SU-DHL-6 (cell line): ENCODE data around the gene NRN1L.

Experiments
- H2AFZ ChIP-seq: fragments of 200-600 bp; sonication (generic); 2 replicates; pipeline ENCODE4 v1.6.1; 2014; ENCODE audit warnings: low read depth, mild to moderate bottlenecking, moderate library complexity, mixed read lengths, antibody characterized with exemption, low read length; ENCODE audit not compliant: severe bottlenecking
- H3F3A ChIP-seq: fragments of 200-600 bp; shearing (Covaris generic); 2 replicates; pipeline ENCODE4 v1.6.0; 2016; ENCODE audit warnings: antibody characterized with exemption, mild to moderate bottlenecking; ENCODE audit not compliant: insufficient read depth
- H3K27ac ChIP-seq: fragments of 200-600 bp; sonication (generic); 2 replicates; pipeline ENCODE4 v1.5.1; 2016; ENCODE audit warnings: low read depth, mild to moderate bottlenecking, low read length, moderate library complexity, mixed read lengths
- H3K27me3 ChIP-seq: fragments of 200-600 bp; sonication (generic), shearing (Covaris generic); 2 replicates; pipeline ENCODE4 v1.6.0; 2014; ENCODE audit warnings: mild to moderate bottlenecking, low read length
- H3K36me3 ChIP-seq: fragments of 200-600 bp; sonication (generic); 2 replicates; pipeline ENCODE4 v1.6.1; 2014; ENCODE audit warnings: mild to moderate bottlenecking, low read length, mixed read lengths
- H3K4me2 ChIP-seq: fragments of 300-600, 200-600 bp; shearing (Covaris generic), sonication (generic); 2 replicates; pipeline ENCODE4 v1.6.0; 2014; ENCODE audit warnings: low read length, low read depth, mild to moderate bottlenecking; ENCODE audit not compliant: poor library complexity, severe bottlenecking
- H3K4me3 ChIP-seq: fragments of 200-600 bp; sonication (generic); 2 replicates; pipeline ENCODE4 v1.5.1; 2014; ENCODE audit warnings: antibody characterized with exemption, low read length, mild to moderate bottlenecking, mixed read lengths; ENCODE audit not compliant: insufficient read depth, poor library complexity, severe bottlenecking
- H3K79me2 ChIP-seq: fragments of 200-600 bp; sonication (generic); 2 replicates; pipeline ENCODE4 v1.6.1; 2014; ENCODE audit warnings: mild to moderate bottlenecking, low read length, moderate library complexity; ENCODE audit not compliant: insufficient read depth
- H3K9ac ChIP-seq: fragments of 200-600 bp; sonication (generic); 2 replicates; pipeline ENCODE4 v1.7.0; 2014; ENCODE audit warnings: mild to moderate bottlenecking, low read length
- H3K9me2 ChIP-seq: fragments of 200-600 bp; sonication (generic); replicated peaks from 2 replicates; pipeline ENCODE4 v1.6.1; 2014; ENCODE audit warnings: low read length; ENCODE audit not compliant: insufficient read depth
- H3K9me3 ChIP-seq: fragments of 200-600 bp; sonication (generic); 2 replicates; pipeline ENCODE4 v1.6.1; 2014; ENCODE audit warnings: low read length, mixed read lengths; ENCODE audit not compliant: insufficient read depth
- H4K20me1 ChIP-seq: fragments of 200-600 bp; sonication (generic); 2 replicates; pipeline ENCODE4 v1.6.1; 2014; ENCODE audit warnings: low read depth, mild to moderate bottlenecking, antibody characterized with exemption, low read length, moderate library complexity, mixed read lengths
- EZH2phosphoT487 ChIP-seq: fragments of 200-600 bp; sonication (generic), shearing (Covaris generic); conservative IDR thresholded peaks from 2 replicates; pipeline ENCODE4 v1.6.1; 2018; ENCODE audit warnings: mild to moderate bottlenecking, antibody characterized with exemption, low read length, moderate library complexity, mixed read lengths
- TF ChIP-seq, protein P1 (sequence below): fragments of 200-600 bp; sonication (generic); IDR thresholded peaks from one replicate; pipeline ENCODE4 v1.5.1; 2017; ENCODE audit warnings: antibody characterized with exemption, mild to moderate bottlenecking, low read length, moderate library complexity; ENCODE audit not compliant: insufficient read depth, poor library complexity, severe bottlenecking

Gene NRN1L

DNA sequence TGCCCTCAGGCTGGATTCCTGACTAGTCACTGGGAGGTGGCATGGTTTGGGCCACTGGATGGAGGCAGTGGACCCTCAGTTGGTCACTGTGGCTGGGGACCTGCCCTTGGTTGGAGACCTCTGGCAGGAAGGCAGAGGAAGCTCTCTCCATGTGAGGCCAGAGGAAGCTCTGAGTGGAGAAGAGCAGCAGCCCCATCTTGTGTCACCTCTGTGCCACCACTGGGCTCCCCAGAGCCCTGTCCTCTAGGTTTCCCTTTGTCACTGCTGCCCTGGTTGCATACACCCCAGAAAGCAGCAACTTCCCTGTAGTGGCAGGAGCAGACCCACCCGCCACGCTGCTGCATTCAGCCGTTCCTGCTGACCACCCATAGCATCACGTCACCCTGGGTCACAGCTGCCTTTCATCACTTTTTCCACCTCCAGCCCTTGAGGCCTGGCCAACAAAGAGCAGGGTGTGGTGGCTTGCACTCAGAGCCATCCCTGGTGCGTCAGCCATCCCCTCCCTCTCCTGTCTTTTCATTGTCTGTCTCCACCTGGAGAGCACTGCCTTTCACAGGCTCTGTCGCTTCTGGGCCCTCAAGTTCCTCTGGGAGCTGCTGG lies 35.0 kb downstream of the NRN1L start:
- Histone ChIP-seq H3F3A (no peaks in the 10 kb centered on the region), H3K36me3 (no peaks in the 10 kb centered on the region), H2AFZ (no peak overlapping the region), H3K27me3 (no peaks in the 10 kb centered on the region), H3K9ac (no peak overlapping the region), H3K27ac (no peak overlapping the region), H3K4me2 (no peak overlapping the region), H3K9me3 (no peaks in the 10 kb centered on the region), H4K20me1 (no peaks in the 10 kb centered on the region), H3K79me2 (no peaks in the 10 kb centered on the region), H3K9me2 (no peaks in the 10 kb centered on the region), H3K4me3 (no peak overlapping the region)
- TF ChIP-seq, protein P1, sequence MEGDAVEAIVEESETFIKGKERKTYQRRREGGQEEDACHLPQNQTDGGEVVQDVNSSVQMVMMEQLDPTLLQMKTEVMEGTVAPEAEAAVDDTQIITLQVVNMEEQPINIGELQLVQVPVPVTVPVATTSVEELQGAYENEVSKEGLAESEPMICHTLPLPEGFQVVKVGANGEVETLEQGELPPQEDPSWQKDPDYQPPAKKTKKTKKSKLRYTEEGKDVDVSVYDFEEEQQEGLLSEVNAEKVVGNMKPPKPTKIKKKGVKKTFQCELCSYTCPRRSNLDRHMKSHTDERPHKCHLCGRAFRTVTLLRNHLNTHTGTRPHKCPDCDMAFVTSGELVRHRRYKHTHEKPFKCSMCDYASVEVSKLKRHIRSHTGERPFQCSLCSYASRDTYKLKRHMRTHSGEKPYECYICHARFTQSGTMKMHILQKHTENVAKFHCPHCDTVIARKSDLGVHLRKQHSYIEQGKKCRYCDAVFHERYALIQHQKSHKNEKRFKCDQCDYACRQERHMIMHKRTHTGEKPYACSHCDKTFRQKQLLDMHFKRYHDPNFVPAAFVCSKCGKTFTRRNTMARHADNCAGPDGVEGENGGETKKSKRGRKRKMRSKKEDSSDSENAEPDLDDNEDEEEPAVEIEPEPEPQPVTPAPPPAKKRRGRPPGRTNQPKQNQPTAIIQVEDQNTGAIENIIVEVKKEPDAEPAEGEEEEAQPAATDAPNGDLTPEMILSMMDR = no peak
- TF ChIP-seq EZH2phosphoT487 = no peak

DNA sequence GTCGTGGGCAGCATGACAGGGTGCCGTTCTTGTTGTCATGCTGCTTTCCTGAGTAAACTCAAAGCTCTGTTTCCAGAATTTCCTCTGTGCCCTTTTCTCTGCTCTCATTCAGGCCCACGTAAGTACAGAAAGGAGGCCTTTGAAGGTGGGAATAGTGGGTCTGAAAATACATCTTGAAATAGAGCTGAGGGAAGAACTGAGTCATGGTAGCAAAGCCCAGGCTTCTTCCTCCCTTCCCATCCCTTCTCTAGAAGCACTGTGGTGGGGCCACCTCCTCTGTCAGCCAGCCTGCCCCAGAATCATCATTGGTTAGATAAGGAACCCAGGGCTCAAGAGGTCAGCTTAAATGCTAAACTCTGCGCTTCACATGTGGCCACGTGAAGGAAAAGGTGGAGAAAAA lies 37.5 kb downstream of the NRN1L start:
- no peaks in the 10 kb centered on the region for H3K79me2 ChIP-seq
- H2AFZ ChIP-seq = no peak overlapping the region
- H3K36me3 ChIP-seq = no peaks in the 10 kb centered on the region
- no peaks in the 10 kb centered on the region for H3K9me3 ChIP-seq
- no peak overlapping the region for H3K27ac ChIP-seq
- H3F3A ChIP-seq = no peaks in the 10 kb centered on the region
- H3K4me3 ChIP-seq = no peak overlapping the region
- H3K4me2 ChIP-seq = no peak overlapping the region
- no peaks in the 10 kb centered on the region; the same call in 1 of the 2 replicates for H4K20me1 ChIP-seq
- no peak overlapping the region for H3K9ac ChIP-seq
- TF ChIP-seq EZH2phosphoT487 = no peak
- TF ChIP-seq, protein P1 = no peak
- H3K9me2 ChIP-seq = no peaks in the 10 kb centered on the region
- no peaks in the 10 kb centered on the region for H3K27me3 ChIP-seq

DNA sequence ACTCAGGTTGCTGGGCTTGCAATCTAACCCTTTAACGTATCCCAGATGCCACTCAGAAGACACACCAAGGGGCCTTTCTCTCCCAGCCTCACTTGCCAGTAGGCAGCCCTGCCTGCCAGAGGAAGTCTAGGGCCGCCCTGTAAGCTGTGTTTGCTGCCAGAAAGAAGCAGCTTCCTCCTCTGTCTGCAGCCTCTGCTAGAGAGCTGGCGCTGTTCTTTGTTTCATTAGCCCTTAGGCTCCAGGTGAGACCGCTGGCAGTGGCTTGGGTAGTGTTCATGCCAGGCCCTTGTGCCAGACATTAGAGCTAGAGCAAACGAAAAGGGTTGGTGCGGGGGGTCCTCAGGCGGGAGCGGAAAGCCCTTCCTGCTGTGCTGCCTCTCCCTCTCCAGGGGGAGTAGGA lies 38.1 kb downstream of the NRN1L start:
- H3K27ac ChIP-seq = no peak overlapping the region

More for the DNA sequence above, 38.1 kb downstream of the NRN1L start:
- Histone ChIP-seq H3K79me2 (no peaks in the 10 kb centered on the region), H3K27me3 (no peaks in the 10 kb centered on the region), H3K9me3 (no peaks in the 10 kb centered on the region), H3K36me3 (no peaks in the 10 kb centered on the region), H3K4me3 (no peak overlapping the region), H4K20me1 (no peaks in the 10 kb centered on the region; the same call in 1 of the 2 replicates), H2AFZ (no peak overlapping the region), H3K9ac (no peak overlapping the region), H3F3A (no peaks in the 10 kb centered on the region), H3K4me2 (no peak overlapping the region), H3K9me2 (no peaks in the 10 kb centered on the region)
- TF ChIP-seq, protein P1 = no peak
- TF ChIP-seq EZH2phosphoT487 = no peak
